Chondrocyte (in vitro differentiated cells): ENCODE results near the gene EGLN1. TPM values are rescaled to one million over a fixed set of nuclear protein-coding genes. Genes with fewer than 3 reads are reported as not detected.

Experiments used
- DNase-seq: peaks from one replicate; pipeline ENCODE4 v3.0.0; 2021; ENCODE audit warnings: mixed read lengths, low spot score
- H3K27ac Mint-ChIP-seq: one replicate; pipeline ENCODE4 v1.8.0; 2021; ENCODE audit warnings: mild to moderate bottlenecking, moderate library complexity, mixed read lengths; ENCODE audit not compliant: unreplicated experiment
- H3K27me3 Mint-ChIP-seq: 2 replicates; pipeline ENCODE4 v1.8.0; 2021; ENCODE audit warnings: low read depth, mixed read lengths
- H3K36me3 Mint-ChIP-seq: 2 replicates; pipeline ENCODE4 v1.8.0; 2021; ENCODE audit warnings: low read depth, mixed read lengths
- H3K4me1 Mint-ChIP-seq: 2 replicates; pipeline ENCODE4 v1.8.0; 2021; ENCODE audit warnings: low read depth, mild to moderate bottlenecking, mixed read lengths
- H3K4me3 Mint-ChIP-seq: one replicate; pipeline ENCODE4 v1.8.0; 2021; ENCODE audit warnings: mild to moderate bottlenecking, moderate library complexity, mixed read lengths; ENCODE audit not compliant: unreplicated experiment
- H3K9me3 Mint-ChIP-seq: 2 replicates; pipeline ENCODE4 v1.8.0; 2021; ENCODE audit warnings: low read depth, mixed read lengths
- CTCF ChIP-seq: fragments of 200-600 bp; sonication (generic); IDR thresholded peaks from 2 replicates; pipeline ENCODE4 v1.5.0; 2021; ENCODE audit warnings: antibody characterized with exemption, mild to moderate bottlenecking, moderate library complexity
- total RNA-seq: library from RNA; stranded (reverse); gene quantifications from 3 replicates; pipeline ENCODE4 v1.2.1, GENCODE V29; 2021

Gene EGLN1
- total RNA-seq, 1 donor from 2014 or later = 36.6 TPM

- Mint-ChIP-seq H3K4me1 (no peaks in the 10 kb centered on the region), H3K9me3 (no peaks in the 10 kb centered on the region), H3K4me3 (no peak overlapping the region), H3K27me3 (no peaks in the 10 kb centered on the region), H3K27ac (no peak overlapping the region), H3K36me3 (no peaks in the 10 kb centered on the region)
- DNase-seq = no peak
- no peak for TF ChIP-seq CTCF
Observed at GRCh38 chr1:231318015-231318355, 104.1 kb downstream of the EGLN1 start.

- Mint-ChIP-seq H3K4me1 (no peaks in the 10 kb centered on the region), H3K27ac (no peak overlapping the region), H3K36me3 (no peaks in the 10 kb centered on the region), H3K27me3 (no peaks in the 10 kb centered on the region), H3K9me3 (no peaks in the 10 kb centered on the region), H3K4me3 (no peak overlapping the region)
- no peak for DNase-seq
- no peak for TF ChIP-seq CTCF
Observed at GRCh38 chr1:231317306-231318014, 104.6 kb downstream of the EGLN1 start.

- TF ChIP-seq CTCF = peak; percentile 65
- Mint-ChIP-seq H3K4me3 (no peak overlapping the region), H3K36me3 (no peaks in the 10 kb centered on the region), H3K4me1 (no peaks in the 10 kb centered on the region), H3K9me3 (no peaks in the 10 kb centered on the region), H3K27me3 (no peaks in the 10 kb centered on the region), H3K27ac (no peak overlapping the region)
- DNase-seq = no peak
Observed at GRCh38 chr1:231315887-231316286, 106.2 kb downstream of the EGLN1 start.

Other genes with a start within 250 kb of the EGLN1 start
- 37.6 to 43.2 TPM (median 37.9 TPM) in 3 replicates for gene GNPAT, start 181.1 kb downstream of the EGLN1 start, total RNA-seq
- gene EXOC8, start 84.4 kb downstream of the EGLN1 start, total RNA-seq = 13.2 to 15.6 TPM (median 13.8 TPM) in 3 replicates
- 11.8 to 16.4 TPM (median 15.0 TPM) in 3 replicates for gene SPRTN, start 84.0 kb downstream of the EGLN1 start, total RNA-seq
- 32.3 to 40.5 TPM (median 36.8 TPM) in 3 replicates for gene TSNAX, start 106.4 kb upstream of the EGLN1 start, total RNA-seq
- 5.0 to 10.6 TPM (median 7.1 TPM) in 3 replicates for gene DISC1, start 204.5 kb upstream of the EGLN1 start, total RNA-seq